DOHH2 (cell line): ENCODE results near the gene SMYD2.

ENCODE experiments used
- H3F3A ChIP-seq: fragments of 200-600 bp; sonication (generic), shearing (Covaris generic); 2 replicates; pipeline ENCODE4 v1.6.0; 2016; ENCODE audit warnings: antibody characterized with exemption, mild to moderate bottlenecking; ENCODE audit not compliant: control insufficient read depth, insufficient read depth
- H3K27ac ChIP-seq: fragments of 200-600 bp; sonication (generic); 2 replicates; pipeline ENCODE4 v1.5.1; 2014; ENCODE audit warnings: low read depth, mild to moderate bottlenecking, low read length, moderate library complexity
- H3K27me3 ChIP-seq: fragments of 200-600 bp; sonication (generic); 2 replicates; pipeline ENCODE4 v1.6.1; 2014; ENCODE audit warnings: mild to moderate bottlenecking, low read length, mixed read lengths; ENCODE audit not compliant: control insufficient read depth
- H3K36me3 ChIP-seq: fragments of 200-600 bp; sonication (generic); 2 replicates; pipeline ENCODE4 v1.6.1; 2014; ENCODE audit warnings: mild to moderate bottlenecking, low read length, moderate library complexity, mixed read lengths; ENCODE audit not compliant: control insufficient read depth
- H3K4me1 ChIP-seq: fragments of 200-600 bp; sonication (generic); 2 replicates; pipeline ENCODE4 v1.6.1; 2014; ENCODE audit warnings: mild to moderate bottlenecking, low read length, mixed read lengths; ENCODE audit not compliant: control insufficient read depth
- H3K4me2 ChIP-seq: fragments of 200-600 bp; sonication (generic); 2 replicates; pipeline ENCODE4 v1.6.0; 2014; ENCODE audit warnings: mild to moderate bottlenecking, low read length, moderate library complexity
- H3K4me3 ChIP-seq: fragments of 200-600 bp; sonication (generic); 2 replicates; pipeline ENCODE4 v1.5.1; 2014; ENCODE audit warnings: mild to moderate bottlenecking, low read length, mixed read lengths
- H3K79me2 ChIP-seq: fragments of 200-600 bp; sonication (generic); 2 replicates; pipeline ENCODE4 v1.6.1; 2014; ENCODE audit warnings: mild to moderate bottlenecking, low read length, mixed read lengths; ENCODE audit not compliant: control insufficient read depth
- H3K9me2 ChIP-seq: fragments of 200-600 bp; sonication (generic); replicated peaks from 2 replicates; pipeline ENCODE4 v1.6.1; 2014; ENCODE audit warnings: mild to moderate bottlenecking, low read length, mixed read lengths; ENCODE audit not compliant: control insufficient read depth
- H3K9me3 ChIP-seq: fragments of 200-600 bp; sonication (generic); 2 replicates; pipeline ENCODE4 v1.6.1; 2014; ENCODE audit warnings: antibody characterized with exemption, low read length, mixed read lengths; ENCODE audit not compliant: control insufficient read depth, insufficient read depth
- H4K20me1 ChIP-seq: fragments of 200-600 bp; sonication (generic); 2 replicates; pipeline ENCODE4 v1.6.0; 2014; ENCODE audit warnings: low read depth, mild to moderate bottlenecking, antibody characterized with exemption, low read length, moderate library complexity; ENCODE audit not compliant: control insufficient read depth, insufficient read depth
- CTCF ChIP-seq: fragments of 200-600 bp; sonication (generic); IDR thresholded peaks from one replicate; pipeline ENCODE4 v1.5.1; 2014; ENCODE audit warnings: antibody characterized with exemption, mild to moderate bottlenecking, low read depth, low read length; ENCODE audit not compliant: poor library complexity, severe bottlenecking
- EZH2phosphoT487 ChIP-seq: fragments of 200-600 bp; sonication (generic); IDR thresholded peaks from 2 replicates; pipeline ENCODE4 v1.6.1; 2017; ENCODE audit warnings: borderline replicate concordance, mild to moderate bottlenecking, antibody characterized with exemption, low read length, moderate library complexity, mixed read lengths

Gene SMYD2

DNA sequence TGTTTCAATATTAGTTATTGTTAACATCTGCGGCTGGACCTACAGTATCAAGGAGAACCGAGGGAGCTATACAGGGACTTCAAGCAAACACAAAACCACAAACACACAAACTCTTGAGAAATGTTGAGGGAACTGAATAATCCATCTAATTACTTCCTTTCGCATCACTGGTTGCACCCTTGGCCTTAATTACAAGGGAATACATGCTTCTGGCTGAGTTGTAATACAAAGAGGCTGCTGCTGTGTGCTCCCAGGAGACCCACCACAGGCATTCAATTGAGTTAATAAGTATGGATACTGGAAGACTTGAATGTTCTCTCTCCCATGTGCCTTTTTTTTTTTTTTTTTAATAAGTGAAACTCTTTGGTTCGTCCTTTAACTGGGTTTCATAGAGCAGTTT is 16.8 kb upstream of the SMYD2 start:
- H3K4me2 ChIP-seq: no peak overlapping the region
- H3F3A ChIP-seq: no peaks in the 10 kb centered on the region
- H3K79me2 ChIP-seq: no peaks in the 10 kb centered on the region
- TF ChIP-seq CTCF: no peak
- no peak for TF ChIP-seq EZH2phosphoT487
- no peaks in the 10 kb centered on the region for H3K9me2 ChIP-seq
- H3K9me3 ChIP-seq: no peaks in the 10 kb centered on the region
- H3K27ac ChIP-seq: no peak overlapping the region
- H3K27me3 ChIP-seq: peaks cover 54% of the 10 kb centered on the region
- H4K20me1 ChIP-seq: no peaks in the 10 kb centered on the region
- H3K4me1 ChIP-seq: peaks cover 6% of the 10 kb centered on the region; the same call in 1 of the 2 replicates
- H3K36me3 ChIP-seq: no peaks in the 10 kb centered on the region
- H3K4me3 ChIP-seq: no peak overlapping the region

GRCh38 chr1:214264976-214265375 is 16.0 kb upstream of the SMYD2 start:
- Histone ChIP-seq H3K79me2 (no peaks in the 10 kb centered on the region), H3K4me2 (no peak overlapping the region), H3F3A (no peaks in the 10 kb centered on the region), H3K27me3 (peaks cover 49% of the 10 kb centered on the region), H3K4me1 (peaks cover 6% of the 10 kb centered on the region; the same call in 1 of the 2 replicates), H3K27ac (no peak overlapping the region), H3K9me2 (no peaks in the 10 kb centered on the region), H3K36me3 (no peaks in the 10 kb centered on the region), H3K9me3 (no peaks in the 10 kb centered on the region), H4K20me1 (no peaks in the 10 kb centered on the region), H3K4me3 (no peak overlapping the region)
- TF ChIP-seq EZH2phosphoT487: no peak
- no peak for TF ChIP-seq CTCF

- Histone ChIP-seq H3K9me2 (no peaks in the 10 kb centered on the region), H3K4me2 (no peak overlapping the region), H3K9me3 (no peaks in the 10 kb centered on the region), H3K4me1 (no peaks in the 10 kb centered on the region), H3K27ac (no peak overlapping the region), H3K36me3 (no peaks in the 10 kb centered on the region), H4K20me1 (no peaks in the 10 kb centered on the region), H3K79me2 (no peaks in the 10 kb centered on the region), H3K27me3 (peaks cover 35% of the 10 kb centered on the region), H3F3A (no peaks in the 10 kb centered on the region), H3K4me3 (no peak overlapping the region)
- TF ChIP-seq EZH2phosphoT487 (no peak), CTCF (no peak)
Observed at GRCh38 chr1:214270097-214270650, 10.8 kb upstream of the SMYD2 start.
